Subcutaneous abdominal adipose tissue (tissue), 5 donors: ENCODE data around the gene CCNI2.

ENCODE experiments used
- H3K27ac ChIP-seq: one replicate; pipeline ENCODE4 v1.7.0; 2013; ENCODE audit warnings: low read depth, mild to moderate bottlenecking, inconsistent platforms, low read length, moderate library complexity
- H3K27me3 ChIP-seq, 5 donors: one replicate each; pipeline ENCODE4 v1.7.0; 2013; ENCODE audit warnings: low read length in 5 of 5, inconsistent platforms in 1 of 5; ENCODE audit not compliant: control insufficient read depth in 5 of 5, insufficient read depth in 4 of 5
- H3K36me3 ChIP-seq, 5 donors: one replicate each; pipeline ENCODE4 v1.7.0; 2013; ENCODE audit warnings: low read length in 5 of 5; ENCODE audit not compliant: control insufficient read depth in 5 of 5, insufficient read depth in 5 of 5
- H3K4me1 ChIP-seq, 5 donors: one replicate each; pipeline ENCODE4 v1.7.0; 2013; ENCODE audit warnings: low read length in 5 of 5, mild to moderate bottlenecking in 3 of 5, moderate library complexity in 1 of 5; ENCODE audit not compliant: control insufficient read depth in 5 of 5, insufficient read depth in 5 of 5
- H3K4me3 ChIP-seq, 5 donors: one replicate each; pipeline ENCODE4 v1.7.0; 2013; ENCODE audit warnings: low read length in 5 of 5, low read depth in 1 of 5
- H3K9ac ChIP-seq, 5 donors: one replicate each; pipeline ENCODE4 v1.7.0; 2013; ENCODE audit warnings: low read length in 5 of 5, mild to moderate bottlenecking in 4 of 5, moderate library complexity in 3 of 5
- H3K9me3 ChIP-seq, 5 donors: one replicate each; pipeline ENCODE4 v1.7.0; 2013; ENCODE audit warnings: low read length in 5 of 5; ENCODE audit not compliant: control insufficient read depth in 5 of 5
- donor health status: healthy.
- donor health status: healthy.
- donor health status: healthy.
- donor health status: healthy.
- donor health status: healthy.

The CCNI2 gene

GRCh38 chr5:132778856-132779255 is 31.6 kb downstream of the CCNI2 start:
- Histone ChIP-seq H3K9me3 (no peaks in the 10 kb centered on the region), H3K27me3 (no peaks in the 10 kb centered on the region), H3K9ac (no peak overlapping the region), H3K27ac (no peak overlapping the region), H3K4me3 (no peak overlapping the region), H3K4me1 (peaks cover 6 to 45% (median 37%) of the 10 kb centered on the region in 5 donors), H3K36me3 (no peaks in the 10 kb centered on the region)

- no peak overlapping the region for H3K9ac ChIP-seq
- H3K4me1 ChIP-seq: peaks cover 2 to 34% (median 26%) of the 10 kb centered on the region in 5 donors
- H3K27me3 ChIP-seq: no peaks in the 10 kb centered on the region
- no peak overlapping the region for H3K4me3 ChIP-seq
- H3K36me3 ChIP-seq: no peaks in the 10 kb centered on the region
- no peak overlapping the region for H3K27ac ChIP-seq
- H3K9me3 ChIP-seq: no peaks in the 10 kb centered on the region
Measured at GRCh38 chr5:132779961-132780360, 32.7 kb downstream of the CCNI2 start.

GRCh38 chr5:132780577-132780976 is 33.4 kb downstream of the CCNI2 start:
- Histone ChIP-seq H3K36me3 (no peaks in the 10 kb centered on the region), H3K4me1 (peaks cover 0 to 28% (median 20%) of the 10 kb centered on the region in 5 donors), H3K27ac (no peak overlapping the region), H3K9ac (no peak overlapping the region), H3K27me3 (no peaks in the 10 kb centered on the region), H3K9me3 (no peaks in the 10 kb centered on the region), H3K4me3 (no peak overlapping the region)

GRCh38 chr5:132781029-132781428 is 33.8 kb downstream of the CCNI2 start:
- no peak overlapping the region for H3K4me3 ChIP-seq
- H3K9me3 ChIP-seq: no peaks in the 10 kb centered on the region
- no peak overlapping the region for H3K9ac ChIP-seq
- H3K4me1 ChIP-seq: peaks cover 0 to 23% (median 16%) of the 10 kb centered on the region in 5 donors
- H3K27me3 ChIP-seq: no peaks in the 10 kb centered on the region
- no peak overlapping the region for H3K27ac ChIP-seq
- no peaks in the 10 kb centered on the region for H3K36me3 ChIP-seq

- Histone ChIP-seq H3K36me3 (no peaks in the 10 kb centered on the region), H3K4me3 (no peak overlapping the region), H3K27ac (no peak overlapping the region), H3K9ac (no peak overlapping the region), H3K4me1 (peaks cover 0 to 15% (median 9%) of the 10 kb centered on the region in 5 donors), H3K9me3 (no peaks in the 10 kb centered on the region), H3K27me3 (peaks cover 0 to 4% (median 0%) of the 10 kb centered on the region in 5 donors)
Measured at GRCh38 chr5:132782101-132782500, 34.9 kb downstream of the CCNI2 start.

GRCh38 chr5:132785365-132785764 is 38.1 kb downstream of the CCNI2 start:
- H3K9ac ChIP-seq: no peak overlapping the region

GRCh38 chr5:132785864-132786263 is 38.6 kb downstream of the CCNI2 start:
- Histone ChIP-seq H3K4me3 (no peak overlapping the region), H3K27me3 (peaks cover 0 to 4% (median 0%) of the 10 kb centered on the region in 5 donors), H3K9ac (no peak overlapping the region), H3K9me3 (no peaks in the 10 kb centered on the region), H3K36me3 (no peaks in the 10 kb centered on the region), H3K27ac (no peak overlapping the region), H3K4me1 (peaks cover 0 to 4% (median 0%) of the 10 kb centered on the region in 5 donors)

More at GRCh38 chr5:132785365-132785764, 38.1 kb downstream of the CCNI2 start:
- Histone ChIP-seq H3K27ac (no peak overlapping the region), H3K4me3 (no peak overlapping the region), H3K27me3 (peaks cover 0 to 4% (median 0%) of the 10 kb centered on the region in 5 donors), H3K36me3 (no peaks in the 10 kb centered on the region), H3K9me3 (no peaks in the 10 kb centered on the region), H3K4me1 (peaks cover 0 to 4% (median 0%) of the 10 kb centered on the region in 5 donors)

GRCh38 chr5:132787076-132787475 is 39.9 kb downstream of the CCNI2 start:
- H3K27ac ChIP-seq: no peak overlapping the region
- peaks cover 0 to under 1% (median 0%) of the 10 kb centered on the region in 5 donors for H3K4me1 ChIP-seq
- H3K4me3 ChIP-seq: no peak overlapping the region
- no peaks in the 10 kb centered on the region for H3K36me3 ChIP-seq
- H3K27me3 ChIP-seq: peaks cover 0 to 6% (median 0%) of the 10 kb centered on the region in 5 donors
- H3K9me3 ChIP-seq: no peaks in the 10 kb centered on the region
- H3K9ac ChIP-seq: no peak overlapping the region

- Histone ChIP-seq H3K36me3 (no peaks in the 10 kb centered on the region), H3K27me3 (peaks cover 0 to 8% (median 6%) of the 10 kb centered on the region in 5 donors), H3K4me3 (no peak overlapping the region), H3K9ac (no peak overlapping the region), H3K4me1 (no peaks in the 10 kb centered on the region), H3K27ac (no peak overlapping the region), H3K9me3 (no peaks in the 10 kb centered on the region)
Measured at GRCh38 chr5:132788508-132788907, 41.3 kb downstream of the CCNI2 start.

GRCh38 chr5:132788990-132789886 is 42.0 kb downstream of the CCNI2 start:
- H3K9ac ChIP-seq: no peak overlapping the region

More at GRCh38 chr5:132788990-132789886, 42.0 kb downstream of the CCNI2 start:
- Histone ChIP-seq H3K4me1 (no peaks in the 10 kb centered on the region), H3K27ac (no peak overlapping the region), H3K9me3 (no peaks in the 10 kb centered on the region), H3K4me3 (no peak overlapping the region), H3K27me3 (peaks cover 0 to 8% (median 6%) of the 10 kb centered on the region in 5 donors), H3K36me3 (no peaks in the 10 kb centered on the region)
